Upper lobe of left lung (tissue), 4 donors: ENCODE data around the gene DMXL1.

Experiments used
- CTCF ChIP-seq, 6 experiments: fragments of 450-650 bp in 4 of 6; fragments of 200-600 bp in 2 of 6; sonication (generic) in 2 of 6; IDR thresholded peaks; one replicate each; pipeline ENCODE4 v1.5.1; 2016 to 2019; ENCODE audit warnings: antibody characterized with exemption in 6 of 6
- EP300 ChIP-seq, 4 donors: sonication (generic); formaldehyde crosslinking; IDR thresholded peaks; one replicate each; pipeline ENCODE4 v1.5.1; 2017; ENCODE audit warnings: antibody characterized with exemption in 4 of 4, control low read depth in 2 of 4

- TF ChIP-seq CTCF (IDR thresholded peaks at IDR 0.05), result no peak
- TF ChIP-seq EP300 (IDR thresholded peaks at IDR 0.05), result no peak
Observed at GRCh38 chr5:119212026-119212425, 141.1 kb downstream of the DMXL1 start.
